SW 1271 (cell line): ENCODE measurements around the gene MRPL46.

Source experiments
- DNase-seq, 2 experiments: peaks; one replicate each; lab custom pipeline; 2025; lab: John Stamatoyannopoulos, UW

MRPL46 gene

GRCh38 chr15:88467073-88467934 is at the start of gene MRPL46, which contains the start of gene MRPS11:
MRPL46 (minus strand) TSS chr15:88467388; CDS start chr15:88467377, 11 bp downstream.
MRPS11 (plus strand) TSS chr15:88467708; CDS start chr15:88467718, 10 bp downstream.
- DNase-seq, result peak; percentile 74 to 99

GRCh38 chr15:88513195-88513594 is 46.0 kb upstream of the MRPL46 start:
- DNase-seq, result no peak

DNA sequence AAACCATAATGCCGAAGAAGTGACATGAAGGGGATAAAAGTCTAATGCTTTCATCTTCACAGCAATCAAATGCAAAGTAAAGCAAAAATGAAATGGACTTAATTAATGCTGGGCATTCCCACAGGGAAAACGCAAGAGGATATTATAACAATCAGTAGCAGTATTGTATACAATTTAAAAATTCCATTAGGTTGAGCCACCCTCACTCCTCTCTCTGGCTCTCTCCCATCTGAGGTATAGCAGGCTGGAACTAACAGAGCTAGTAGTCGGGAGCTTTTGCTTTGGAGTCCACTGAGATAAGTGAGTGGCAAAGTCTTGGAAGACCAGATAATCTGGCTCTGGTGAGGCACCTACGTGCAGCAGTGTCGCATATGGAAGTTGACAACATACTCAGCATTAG is 45.4 kb upstream of the MRPL46 start:
- no peak for DNase-seq

GRCh38 chr15:88512078-88512477 is 44.9 kb upstream of the MRPL46 start:
- DNase-seq, result no peak

- no peak for DNase-seq
Measured at GRCh38 chr15:88511161-88511560, 44.0 kb upstream of the MRPL46 start.

DNA sequence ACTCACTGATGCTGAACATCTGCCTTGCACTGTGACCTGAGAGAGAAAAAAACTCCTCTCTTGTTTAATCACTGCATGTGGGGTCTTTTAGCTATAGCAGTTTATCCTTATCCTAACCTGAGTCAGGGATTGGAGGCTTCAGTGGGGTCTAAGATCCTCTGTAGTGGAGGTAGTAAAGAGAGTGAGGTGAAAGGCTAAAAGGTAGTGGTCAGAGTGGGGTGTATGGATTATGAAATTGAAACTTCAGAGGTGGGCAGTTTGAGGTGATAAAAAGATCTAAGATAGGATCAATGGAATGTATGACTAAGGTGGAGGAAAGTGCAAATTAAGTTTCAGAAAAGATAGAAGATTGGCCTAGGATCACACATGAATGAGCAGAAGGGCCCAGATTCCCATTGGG is 42.8 kb upstream of the MRPL46 start:
- no peak for DNase-seq

- no peak for DNase-seq
Measured at GRCh38 chr15:88509321-88509720, 42.1 kb upstream of the MRPL46 start.

DNA sequence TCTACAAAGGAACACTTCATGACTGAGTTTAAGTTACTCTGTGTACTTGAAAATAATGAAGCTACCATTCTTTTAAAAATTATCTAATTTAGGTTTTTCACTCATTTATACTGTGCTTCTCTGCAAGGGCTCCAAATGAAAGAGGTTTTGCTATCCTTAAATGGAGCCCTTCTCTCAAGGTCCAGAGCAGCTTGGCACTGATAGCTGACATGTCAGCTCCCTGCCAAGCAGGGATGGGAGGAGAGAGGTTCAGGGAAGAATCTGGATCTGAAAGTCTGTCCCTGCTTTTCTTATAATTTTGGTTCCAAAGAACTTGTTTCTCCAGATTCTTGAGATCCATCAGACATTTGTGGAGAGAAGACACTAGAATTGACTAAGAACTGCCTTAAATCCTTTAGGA is 39.4 kb upstream of the MRPL46 start:
- no peak for DNase-seq

DNA sequence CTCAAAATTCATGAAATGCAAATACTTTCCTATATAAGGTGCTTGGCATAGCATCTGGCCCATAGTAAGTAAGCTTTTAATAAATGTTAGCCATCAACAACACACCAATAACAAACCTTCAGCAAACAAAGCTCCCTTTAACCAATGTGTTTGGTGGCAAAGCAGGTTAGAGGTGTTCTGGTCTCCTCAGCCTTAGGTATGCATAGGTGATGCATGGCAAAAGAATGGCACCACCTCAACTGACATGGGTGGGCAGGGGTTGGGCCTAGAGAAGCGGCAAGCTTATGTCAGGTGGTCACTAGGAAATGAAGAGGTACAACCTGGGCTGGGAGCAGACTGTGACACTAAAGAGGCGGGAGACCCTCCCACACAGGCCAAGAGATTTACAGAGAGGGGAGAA is 38.5 kb upstream of the MRPL46 start:
- no peak for DNase-seq

DNA sequence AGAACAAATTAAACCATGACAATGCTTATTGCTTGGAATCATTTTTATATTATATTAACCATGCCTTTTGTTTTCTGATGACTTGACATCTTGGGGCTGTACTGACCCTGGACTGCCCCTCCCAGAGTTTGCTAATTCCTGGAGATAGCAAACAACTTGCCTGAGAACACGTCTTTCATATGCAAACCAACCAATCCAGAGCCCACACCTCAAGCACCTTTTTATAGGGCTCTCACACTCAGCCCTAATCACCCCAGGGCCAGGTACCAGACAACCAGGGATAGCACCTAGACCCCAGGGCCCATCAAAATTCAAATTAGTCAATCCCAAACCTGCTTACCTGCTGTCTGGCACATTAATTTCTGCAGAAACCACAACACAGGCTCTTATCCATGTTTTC is 37.3 kb upstream of the MRPL46 start:
- DNase-seq, result no peak

DNA sequence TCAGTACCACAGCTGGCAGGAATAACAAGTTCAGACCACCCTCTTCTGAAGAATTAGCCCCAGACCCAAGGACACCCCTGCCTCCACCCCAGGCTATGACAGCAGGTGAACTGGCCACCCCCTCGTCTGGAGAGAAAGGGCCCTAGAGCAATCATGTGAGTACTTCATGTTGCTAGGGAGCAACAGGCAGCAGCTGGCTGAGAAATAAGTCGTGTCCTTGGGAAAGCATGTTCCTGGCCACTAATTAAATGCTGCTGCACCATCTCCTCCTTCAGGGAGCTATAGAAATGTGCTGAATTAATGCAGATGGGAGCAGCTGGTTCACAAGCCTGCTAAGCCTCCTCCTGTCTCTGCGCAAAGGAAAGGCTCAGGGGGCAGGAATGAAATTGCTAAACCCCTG is 31.8 kb upstream of the MRPL46 start:
- DNase-seq, result no peak

GRCh38 chr15:88497109-88497765 is 30.0 kb upstream of the MRPL46 start:
- DNase-seq, result no peak

- no peak for DNase-seq
Measured at GRCh38 chr15:88493844-88494243, 26.7 kb upstream of the MRPL46 start.

DNA sequence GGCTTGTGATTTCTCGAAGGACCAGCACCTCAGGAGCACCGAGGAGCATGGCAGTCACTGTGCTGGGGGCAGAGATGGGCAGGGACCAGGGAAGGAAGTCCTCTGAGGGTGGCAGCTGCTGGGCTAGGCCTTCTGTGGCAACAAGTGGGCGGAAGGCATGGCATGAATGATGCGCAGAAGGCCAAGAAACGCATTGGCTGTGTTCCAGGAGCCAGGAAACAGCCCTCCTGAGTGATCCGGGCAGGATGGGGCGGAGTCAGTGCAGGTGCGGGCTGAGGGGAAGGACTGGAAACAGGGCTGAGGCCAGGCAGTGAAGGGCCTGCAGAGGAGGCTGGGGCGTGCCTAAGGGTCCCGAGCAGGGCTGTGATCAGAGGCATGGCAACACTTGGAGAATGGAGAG is 24.0 kb upstream of the MRPL46 start:
- DNase-seq, result no peak

- DNase-seq, result no peak
Measured at GRCh38 chr15:88490036-88490435, 22.8 kb upstream of the MRPL46 start.

GRCh38 chr15:88489321-88489720 is 22.1 kb upstream of the MRPL46 start:
- no peak for DNase-seq

DNA sequence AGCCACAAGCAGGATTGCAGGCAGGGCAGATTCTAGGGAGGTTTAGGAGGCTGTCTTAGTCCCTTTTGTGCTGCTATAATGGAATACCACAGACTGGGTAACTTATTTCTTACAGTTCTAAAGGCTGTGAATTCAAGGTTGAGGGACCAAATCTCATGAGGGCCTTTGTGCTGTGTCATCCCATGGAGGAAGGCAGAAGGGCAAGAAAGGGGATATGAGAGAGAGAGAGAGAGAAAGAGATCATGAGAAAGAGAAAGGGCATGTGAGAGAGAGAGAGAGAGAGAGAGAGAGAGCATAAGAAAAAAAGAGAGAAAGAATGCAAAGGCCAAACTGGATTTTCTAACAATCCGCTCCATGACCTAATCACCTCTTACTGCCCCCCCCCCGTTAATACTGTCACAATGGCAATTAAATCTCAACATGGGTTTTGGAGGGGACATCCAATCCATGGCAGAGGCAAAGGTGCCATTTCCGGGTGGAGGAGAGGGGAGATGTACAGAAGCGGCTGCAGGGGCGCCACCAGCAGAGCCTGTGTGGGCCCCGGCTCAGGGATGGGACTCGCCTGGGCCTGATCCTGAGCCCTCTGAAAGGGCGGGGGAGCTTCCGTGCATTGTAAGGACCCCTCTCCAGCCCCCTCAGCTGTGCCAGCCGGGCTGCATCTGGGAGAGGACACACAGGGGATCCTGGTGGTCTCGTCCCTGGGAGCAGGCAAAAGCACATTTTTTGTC is 20.8 kb upstream of the MRPL46 start:
- no peak for DNase-seq

- DNase-seq, result no peak
Measured at GRCh38 chr15:88487178-88487795, 20.1 kb upstream of the MRPL46 start.

DNA sequence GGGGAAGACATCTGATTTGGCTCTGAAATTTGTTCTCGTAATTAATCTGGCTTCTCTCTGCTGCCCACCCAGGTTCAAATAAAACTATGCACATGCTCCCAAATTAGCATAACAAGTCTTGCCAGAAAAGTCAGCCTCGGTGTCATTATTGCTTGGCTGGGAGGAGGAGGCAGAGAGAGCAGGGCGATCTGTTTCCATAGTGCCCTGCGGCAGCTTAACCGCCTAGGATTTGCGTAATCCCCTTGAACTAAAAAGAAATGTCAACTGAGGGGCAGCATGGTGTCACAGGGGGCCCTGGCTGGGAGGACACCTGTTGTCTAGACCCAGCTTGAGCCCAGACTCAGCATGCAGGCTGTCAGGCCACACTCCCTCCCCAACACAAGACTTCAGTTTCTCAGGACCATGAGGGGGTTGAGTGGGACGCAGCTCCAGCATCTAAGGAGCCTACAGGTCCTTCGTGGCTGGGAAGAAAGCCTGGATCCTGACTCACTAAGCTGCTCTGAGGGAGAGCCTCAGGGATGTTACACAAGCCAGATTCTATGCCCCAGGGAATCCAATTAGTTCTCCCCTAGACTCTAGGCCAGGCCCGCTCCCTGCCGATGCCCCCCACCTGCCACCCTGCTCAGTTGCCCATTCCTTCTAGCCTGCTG is 17.6 kb upstream of the MRPL46 start:
- no peak for DNase-seq

- no peak for DNase-seq
Measured at GRCh38 chr15:88482263-88482662, 15.1 kb upstream of the MRPL46 start.

- DNase-seq, result no peak
Measured at GRCh38 chr15:88480981-88481380, 13.8 kb upstream of the MRPL46 start.

DNA sequence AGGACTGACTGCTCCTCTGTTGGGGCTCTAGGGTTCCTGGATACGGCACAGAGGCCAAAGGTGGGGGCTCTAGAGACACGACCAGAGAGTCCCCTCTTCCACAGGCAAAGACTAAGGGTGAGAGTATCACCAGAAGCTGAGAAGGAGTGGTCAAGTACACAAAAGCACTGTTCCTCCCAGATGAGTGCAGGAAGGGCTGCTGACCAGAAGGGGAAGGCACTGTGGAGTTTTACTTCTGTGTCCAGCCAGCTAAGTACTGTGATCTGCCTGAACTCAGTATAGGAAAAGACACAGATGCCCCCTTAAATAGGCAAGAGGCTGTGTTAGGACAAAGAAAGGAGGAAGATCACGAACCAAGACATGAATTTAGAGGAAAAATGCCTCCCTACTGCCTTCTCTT is 12.0 kb upstream of the MRPL46 start:
- DNase-seq, result peak in 1 of 2 experiments; percentile 14
